ENCODE data around the gene CCL14.

DNA sequence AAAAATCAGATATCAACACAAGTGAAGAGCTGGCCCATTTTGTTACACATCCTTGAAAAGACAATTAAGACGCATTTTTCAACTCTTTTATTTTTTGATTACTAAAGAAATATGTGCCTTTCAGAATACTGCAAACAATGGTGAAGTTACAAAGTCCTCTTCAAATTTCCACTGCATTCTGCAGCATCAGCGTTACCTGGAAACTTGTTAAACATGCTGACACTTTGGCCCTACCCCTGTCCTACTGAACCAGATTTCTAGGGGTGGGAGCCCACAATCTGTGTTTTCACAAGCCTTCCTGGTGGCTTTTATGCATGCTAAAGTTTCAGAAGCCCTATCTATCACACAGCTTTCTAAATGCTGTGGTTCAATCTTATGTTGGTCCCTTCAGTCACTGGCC, 4.5 kb upstream of the CCL14 start:
- TF ChIP-seq, protein P1, sequence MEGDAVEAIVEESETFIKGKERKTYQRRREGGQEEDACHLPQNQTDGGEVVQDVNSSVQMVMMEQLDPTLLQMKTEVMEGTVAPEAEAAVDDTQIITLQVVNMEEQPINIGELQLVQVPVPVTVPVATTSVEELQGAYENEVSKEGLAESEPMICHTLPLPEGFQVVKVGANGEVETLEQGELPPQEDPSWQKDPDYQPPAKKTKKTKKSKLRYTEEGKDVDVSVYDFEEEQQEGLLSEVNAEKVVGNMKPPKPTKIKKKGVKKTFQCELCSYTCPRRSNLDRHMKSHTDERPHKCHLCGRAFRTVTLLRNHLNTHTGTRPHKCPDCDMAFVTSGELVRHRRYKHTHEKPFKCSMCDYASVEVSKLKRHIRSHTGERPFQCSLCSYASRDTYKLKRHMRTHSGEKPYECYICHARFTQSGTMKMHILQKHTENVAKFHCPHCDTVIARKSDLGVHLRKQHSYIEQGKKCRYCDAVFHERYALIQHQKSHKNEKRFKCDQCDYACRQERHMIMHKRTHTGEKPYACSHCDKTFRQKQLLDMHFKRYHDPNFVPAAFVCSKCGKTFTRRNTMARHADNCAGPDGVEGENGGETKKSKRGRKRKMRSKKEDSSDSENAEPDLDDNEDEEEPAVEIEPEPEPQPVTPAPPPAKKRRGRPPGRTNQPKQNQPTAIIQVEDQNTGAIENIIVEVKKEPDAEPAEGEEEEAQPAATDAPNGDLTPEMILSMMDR (IDR thresholded peaks at IDR 0.05; ENCODE audit: low read depth, low read length): no peak
- TF ChIP-seq, protein P2, sequence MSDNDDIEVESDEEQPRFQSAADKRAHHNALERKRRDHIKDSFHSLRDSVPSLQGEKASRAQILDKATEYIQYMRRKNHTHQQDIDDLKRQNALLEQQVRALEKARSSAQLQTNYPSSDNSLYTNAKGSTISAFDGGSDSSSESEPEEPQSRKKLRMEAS (IDR thresholded peaks at IDR 0.05; ENCODE audit: low read depth, low read length): no peak

Measured in NB4 (cell line).